Left forelimb (tissue), 1 donor: ENCODE results near the gene SYCN.
"Not testable (repeated sequence)": the region's sequence is repeated elsewhere in the genome, so short reads cannot be mapped to it uniquely, and the experiment has no call there.

ENCODE experiments used
- DNase-seq: peaks from one replicate; pipeline ENCODE4 v3.0.0-alpha.2; 2018; ENCODE audit warnings: low spot score

The SYCN gene

DNA sequence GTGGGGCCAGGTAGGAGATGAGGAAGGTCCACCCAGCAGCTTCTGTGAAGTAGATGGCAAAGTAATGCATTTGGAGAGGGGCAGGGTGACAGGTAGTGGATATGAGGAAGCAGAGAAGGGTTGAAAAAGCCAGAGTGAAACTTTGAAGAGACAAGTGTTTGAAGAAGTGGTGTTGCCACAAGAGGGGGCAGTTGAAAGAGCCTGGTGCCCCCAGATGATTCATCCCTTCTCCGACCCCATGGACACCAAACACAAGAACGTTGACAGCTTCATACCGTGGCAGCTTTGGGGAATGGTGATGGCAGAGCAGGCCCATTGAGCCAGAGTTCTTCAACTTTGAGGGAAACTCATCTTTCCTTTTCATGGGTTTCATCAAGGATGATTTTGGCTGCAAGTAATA is 20.8 kb upstream of the SYCN start:
- no peak for DNase-seq

DNA sequence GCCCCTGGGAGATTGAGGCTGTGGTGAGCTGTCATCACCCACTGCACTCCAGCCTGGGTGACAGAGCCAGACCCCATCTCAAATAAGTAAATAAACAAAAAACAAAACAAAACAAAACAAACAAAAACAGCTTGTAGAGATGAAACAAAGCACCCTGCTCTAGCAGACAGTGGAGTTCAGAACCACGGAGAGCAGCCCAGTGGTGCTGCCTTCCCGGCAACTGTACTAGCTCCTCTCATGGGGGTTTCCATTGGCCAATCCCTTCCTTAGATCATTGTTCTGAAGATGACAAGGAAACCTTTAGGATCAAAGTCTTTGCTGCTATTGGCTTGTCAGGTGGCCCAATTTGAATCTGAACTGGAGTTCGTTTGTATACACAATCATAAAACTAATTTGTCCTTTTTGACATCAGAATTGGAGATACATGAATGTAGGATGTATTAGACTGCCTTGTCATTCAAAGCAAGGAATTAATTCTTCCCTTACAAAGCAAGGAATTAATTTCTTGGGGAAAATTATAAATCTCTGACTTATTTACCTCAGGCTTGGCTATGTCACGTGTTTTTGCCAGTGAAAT is 19.7 kb upstream of the SYCN start:
- no peak for DNase-seq

DNA sequence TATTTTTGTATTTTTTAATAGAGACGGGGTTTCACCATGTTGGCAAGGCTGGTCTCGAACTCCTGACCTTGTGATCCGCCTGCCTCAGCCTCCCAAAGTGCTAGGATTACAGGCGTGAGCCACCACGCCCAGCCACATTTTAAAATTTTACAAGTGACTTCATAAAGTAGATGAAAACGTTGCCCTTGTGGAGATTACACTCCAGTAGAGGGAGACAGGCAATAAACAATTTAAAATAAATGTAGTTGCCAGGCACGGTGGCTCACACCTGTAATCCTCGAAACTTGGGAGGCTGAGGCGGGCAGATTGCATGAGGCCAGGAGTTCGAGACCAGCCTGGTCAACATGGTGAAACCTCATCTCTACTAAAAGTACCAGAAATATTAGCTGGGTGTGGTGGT is 15.0 kb upstream of the SYCN start:
- DNase-seq: not testable (repeated sequence)

DNA sequence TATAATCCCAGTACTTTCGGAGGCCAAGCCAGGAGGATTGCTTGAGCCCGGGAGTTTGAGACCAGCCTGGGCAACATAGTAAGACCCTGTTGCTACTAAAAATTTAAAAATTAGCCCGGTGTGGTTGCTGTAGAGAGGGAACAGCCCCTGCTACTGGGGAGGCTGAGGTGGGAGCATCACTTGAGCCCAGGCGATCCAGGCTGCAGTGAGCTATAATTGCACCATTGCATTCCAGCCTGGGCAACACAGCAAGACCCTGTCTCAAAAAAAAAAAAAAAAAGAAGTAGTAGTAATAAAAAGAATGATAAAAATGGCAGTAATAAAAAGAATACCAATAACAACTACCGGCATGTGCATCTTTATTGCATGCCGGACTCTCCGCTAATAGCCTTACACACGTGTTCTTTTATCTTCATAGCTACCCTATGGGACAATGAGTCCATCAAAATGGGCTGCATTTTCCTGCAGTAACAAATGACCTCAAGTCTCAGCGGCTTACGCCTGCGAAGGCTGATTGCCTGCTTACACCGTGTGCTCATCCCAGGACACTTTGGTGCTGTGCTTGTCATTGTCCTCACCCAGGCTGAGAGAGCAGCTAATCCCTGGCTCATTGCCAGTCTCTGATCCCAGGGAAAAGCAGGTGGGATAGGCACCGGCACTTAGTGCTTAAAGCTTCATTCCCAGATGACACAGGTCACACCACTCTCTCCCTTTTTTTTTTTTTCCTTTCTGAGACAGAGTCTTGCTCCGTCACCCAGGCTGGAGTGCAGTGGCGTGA is 14.4 kb upstream of the SYCN start:
- DNase-seq: no peak

DNA sequence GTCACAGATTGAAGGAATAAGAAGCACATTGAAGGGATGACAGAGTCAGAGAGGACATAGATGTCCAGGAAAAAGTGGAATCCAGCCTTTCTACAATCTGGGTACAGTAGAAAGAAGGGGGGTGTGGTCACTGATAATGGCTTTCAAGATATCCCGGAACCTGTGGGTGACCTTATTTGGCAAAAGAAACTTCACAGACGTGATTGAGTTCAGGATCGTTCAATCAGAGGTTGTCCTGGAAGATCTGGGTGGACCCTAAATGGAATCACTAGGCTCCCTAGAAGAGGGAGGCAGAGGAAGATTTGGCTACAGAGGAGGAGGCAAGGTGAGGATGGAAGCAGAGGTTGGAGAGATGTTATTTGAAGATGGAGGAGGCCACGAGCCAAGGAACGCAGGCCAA is 13.0 kb upstream of the SYCN start:
- DNase-seq: no peak

DNA sequence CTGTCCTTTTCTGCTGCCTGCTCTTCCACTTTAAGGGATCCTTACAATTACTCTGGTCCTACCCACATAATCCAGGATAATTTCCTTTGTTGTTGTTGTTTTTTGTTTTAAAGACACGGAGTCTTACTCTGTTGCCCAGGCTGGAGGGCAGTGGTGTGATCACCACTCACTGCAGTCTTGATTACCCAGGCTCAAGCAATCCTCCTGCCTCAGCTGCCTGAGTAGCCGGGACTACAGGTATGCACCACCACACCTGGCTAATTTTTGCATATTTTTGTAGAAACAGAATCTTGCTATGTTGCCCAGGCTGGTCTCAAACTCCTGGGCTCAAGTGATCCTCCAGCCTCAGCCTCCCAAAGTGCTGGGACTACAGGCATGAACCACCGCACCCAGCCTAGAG is 11.3 kb upstream of the SYCN start:
- not testable (repeated sequence) for DNase-seq

DNA sequence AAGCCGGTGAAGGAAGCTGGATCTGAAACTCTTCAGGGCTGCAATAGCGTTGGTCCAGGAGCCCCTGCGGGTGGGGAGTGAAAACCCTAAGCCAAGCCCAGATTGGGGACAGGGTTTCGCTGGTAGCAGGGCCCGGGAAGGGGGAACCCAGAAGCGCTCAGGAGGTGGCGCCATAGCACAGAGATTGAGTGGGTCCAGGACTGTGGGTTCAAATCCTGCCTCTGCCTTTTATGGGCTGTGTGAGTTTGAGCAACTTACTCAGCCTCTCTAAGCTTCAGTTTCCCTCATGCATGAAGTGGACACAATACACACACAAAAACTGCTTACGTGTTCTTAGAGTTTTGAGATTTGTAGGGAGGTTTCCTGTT is 8.3 kb upstream of the SYCN start:
- no peak for DNase-seq

DNA sequence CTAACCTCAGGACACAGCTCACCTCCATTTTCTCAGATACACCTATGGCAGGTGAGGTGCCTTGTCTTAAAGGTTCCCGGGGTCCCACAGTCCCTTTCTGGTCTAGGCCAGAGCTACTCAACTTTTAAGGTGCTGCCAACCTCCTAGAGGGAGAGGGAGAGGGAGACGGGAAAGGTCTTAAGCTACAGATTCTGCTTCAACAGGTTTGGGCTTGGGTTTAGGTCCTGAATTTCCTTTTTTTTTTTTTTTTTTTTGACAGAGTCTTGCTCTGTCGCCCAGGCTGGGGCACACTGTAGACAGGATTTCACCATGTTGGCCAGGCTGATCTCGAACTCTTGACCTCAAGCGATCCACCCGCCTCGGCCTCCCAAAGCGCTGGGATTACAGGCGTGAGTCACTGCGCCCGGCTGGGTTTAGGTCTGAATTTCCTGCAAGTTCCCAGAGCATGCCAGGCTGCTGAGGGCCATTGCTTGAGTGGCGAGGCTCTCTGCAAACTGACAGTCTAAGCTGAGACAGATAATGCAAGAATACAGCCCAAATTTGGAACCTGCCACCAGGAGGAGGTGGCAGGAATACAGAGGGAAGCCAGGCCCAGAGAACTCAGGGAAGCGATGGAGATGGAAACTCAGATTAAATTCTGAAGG is 7.8 kb upstream of the SYCN start:
- no peak for DNase-seq

DNA sequence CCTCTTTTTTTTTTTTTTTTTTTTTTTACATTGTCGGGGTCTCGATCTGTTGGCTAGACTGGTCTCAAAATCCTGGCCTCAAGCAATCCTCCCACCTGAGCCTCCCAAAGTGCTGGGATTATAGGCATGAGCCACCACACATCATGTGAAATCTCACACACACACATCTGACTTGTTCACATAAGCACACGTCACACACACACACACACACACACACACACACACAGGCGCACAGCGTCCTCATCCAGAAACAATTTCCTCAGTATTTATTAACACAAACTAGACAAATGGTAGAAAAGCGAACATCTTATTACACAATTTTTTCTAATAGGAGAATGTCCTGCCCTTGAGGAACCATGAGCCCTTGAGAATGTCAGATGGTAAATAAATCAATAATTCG is 5.1 kb upstream of the SYCN start:
- no peak for DNase-seq

DNA sequence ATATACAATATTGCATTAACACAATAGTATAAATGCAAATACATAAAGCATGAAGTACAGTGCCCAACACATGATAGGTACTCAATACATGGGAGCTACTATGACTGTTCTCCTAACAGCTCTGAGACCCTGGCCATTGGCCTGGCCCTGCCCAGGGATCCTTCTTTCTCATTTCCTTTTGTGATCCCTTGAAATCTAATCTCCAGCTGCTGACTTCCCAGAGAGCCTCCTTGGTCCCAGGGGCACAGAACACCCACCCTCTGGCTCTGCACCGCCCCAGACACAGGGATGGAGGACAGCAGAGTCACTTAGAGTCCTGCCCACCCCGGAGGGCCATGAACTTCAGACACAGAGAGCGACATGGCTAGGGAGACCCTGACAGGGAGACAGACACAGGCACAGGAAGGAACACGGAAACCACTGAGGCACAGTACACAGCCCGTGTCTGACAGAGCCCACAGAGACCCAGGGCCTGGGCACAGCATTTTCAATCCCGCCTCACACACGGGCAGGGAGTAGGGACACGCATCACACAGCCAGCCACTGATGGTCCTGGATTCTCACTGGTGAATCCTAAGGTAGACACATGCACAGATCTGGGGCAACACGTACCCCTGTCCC is 4.2 kb upstream of the SYCN start:
- DNase-seq: no peak

DNA sequence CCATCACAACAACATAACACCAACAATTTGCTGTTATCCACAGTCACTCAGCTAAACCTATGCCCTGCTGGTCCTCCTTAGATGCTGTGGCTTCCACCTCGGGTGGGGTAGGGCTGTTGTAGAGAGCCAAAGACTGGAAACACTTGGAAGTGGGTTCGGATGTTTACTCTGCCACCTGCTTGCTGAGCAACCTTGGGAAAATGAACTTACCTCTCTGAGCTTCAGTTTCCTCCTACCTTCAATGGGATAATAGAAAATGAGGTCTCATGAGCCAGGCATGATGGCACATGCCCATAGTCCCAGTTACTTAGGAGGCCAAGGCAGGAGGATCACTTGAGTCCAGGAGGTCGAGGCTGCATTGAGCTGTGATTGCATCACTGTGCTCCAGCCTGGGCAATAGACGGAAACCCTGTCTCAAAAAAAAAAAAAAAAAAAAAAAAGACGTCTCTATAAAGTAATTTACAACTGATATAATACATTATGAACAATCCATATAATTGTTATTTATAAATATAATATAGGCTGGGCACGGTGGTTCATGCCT is 3.3 kb upstream of the SYCN start:
- DNase-seq: no peak

DNA sequence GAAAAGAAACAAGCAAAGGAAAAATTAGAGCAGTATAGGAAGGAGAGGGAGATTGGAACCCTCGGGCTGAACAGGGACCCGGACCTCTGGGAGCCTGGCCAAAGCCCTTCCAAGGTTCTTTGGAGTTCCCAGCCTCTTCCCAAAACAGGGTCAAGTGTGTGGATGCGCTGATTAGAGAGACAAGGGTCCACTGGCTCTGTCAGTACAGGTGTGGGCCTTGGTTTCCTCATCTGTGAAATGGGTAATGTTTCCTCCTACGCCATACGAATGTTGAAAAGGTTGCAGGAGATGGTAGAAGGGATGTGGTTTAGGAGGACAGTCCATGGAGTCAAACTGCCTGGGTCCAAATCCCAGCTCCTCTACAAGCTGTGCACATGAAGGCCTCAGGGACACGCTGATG is 2.1 kb upstream of the SYCN start:
- DNase-seq: no peak

DNA sequence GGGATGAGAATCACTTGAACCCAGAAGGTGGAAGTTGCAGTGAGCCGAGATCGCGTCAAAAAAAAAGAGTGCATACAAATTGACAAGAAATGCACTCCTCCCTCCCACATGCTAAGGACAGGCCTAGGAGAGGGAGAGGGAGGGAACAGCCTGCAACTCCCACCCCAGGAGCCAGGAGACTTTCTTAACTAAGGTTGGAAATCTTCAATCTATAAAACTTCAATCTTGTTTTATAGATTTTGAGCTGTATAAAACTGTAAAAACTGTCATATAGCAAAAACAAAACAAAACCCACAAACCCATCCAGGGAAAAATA is 1.3 kb upstream of the SYCN start:
- no peak for DNase-seq

DNA sequence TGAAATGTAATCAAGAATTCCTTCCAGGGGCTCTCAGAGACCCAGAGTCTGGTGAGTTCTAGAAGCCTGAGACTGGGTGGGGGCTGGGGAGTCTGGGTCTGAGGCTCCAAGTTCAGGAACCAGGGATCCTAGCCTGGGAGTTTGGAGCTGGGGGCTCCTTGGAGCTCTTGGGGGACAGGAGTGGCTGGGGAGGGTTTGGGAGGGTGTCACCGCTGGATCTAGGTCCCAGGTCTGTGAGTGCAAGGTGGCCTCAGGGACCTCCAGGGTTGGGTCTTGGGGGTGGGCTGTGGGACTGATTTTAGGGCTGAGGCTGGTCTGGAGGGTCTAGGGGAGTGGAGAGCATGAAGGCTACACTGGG is 1.1 kb downstream of the SYCN start:
- DNase-seq: no peak

DNA sequence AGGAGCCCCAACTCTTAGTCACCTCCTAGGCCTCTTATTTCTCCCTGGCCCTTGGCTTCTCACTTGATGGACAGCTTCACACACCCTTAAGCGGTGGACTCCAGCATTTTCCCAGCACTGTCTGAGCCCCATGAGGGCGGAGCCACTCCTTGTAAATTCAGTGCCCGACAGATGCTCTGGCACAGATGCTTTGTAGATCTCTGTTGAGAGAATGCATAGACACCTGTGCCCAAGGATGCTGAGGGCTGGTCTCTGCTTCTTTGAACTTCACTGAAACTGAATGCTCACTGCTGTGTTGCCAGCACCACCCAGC is 3.3 kb downstream of the SYCN start:
- DNase-seq: no peak

DNA sequence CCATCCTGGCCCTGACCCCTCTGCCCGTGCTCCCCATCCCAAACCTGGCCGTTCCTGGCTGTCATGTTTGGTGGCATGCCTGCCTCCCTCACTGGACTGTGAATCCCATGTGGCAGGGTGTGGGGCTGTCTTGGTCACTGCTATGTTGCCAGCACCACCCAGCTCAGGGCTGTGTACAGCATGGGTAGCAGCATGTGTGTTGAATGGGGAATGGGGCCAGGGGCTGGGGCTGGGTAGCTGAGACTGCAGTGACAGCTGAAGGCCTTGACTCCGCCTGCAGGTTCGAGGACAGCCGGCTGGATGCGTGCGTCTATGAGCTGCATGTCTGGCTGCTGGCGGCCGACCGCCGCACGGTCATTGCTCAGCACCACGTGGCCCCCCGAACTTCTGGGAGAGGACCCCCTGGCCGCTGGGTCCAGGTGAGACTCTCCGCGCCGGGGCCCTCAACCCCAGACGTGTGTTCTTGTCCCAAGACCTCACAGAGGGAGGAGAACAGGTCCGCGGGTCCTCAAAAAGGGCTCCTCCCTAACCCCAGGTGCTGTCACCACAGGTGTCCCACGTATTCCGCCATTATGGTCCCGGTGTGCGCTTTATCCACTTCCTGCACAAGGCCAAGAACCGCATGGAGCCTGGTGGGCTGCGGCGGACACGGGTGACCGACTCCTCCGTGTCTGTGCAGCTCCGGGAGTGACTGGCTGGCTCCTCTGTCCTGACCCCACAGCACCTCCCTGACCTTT is 3.8 kb downstream of the SYCN start:
- DNase-seq: no peak

DNA sequence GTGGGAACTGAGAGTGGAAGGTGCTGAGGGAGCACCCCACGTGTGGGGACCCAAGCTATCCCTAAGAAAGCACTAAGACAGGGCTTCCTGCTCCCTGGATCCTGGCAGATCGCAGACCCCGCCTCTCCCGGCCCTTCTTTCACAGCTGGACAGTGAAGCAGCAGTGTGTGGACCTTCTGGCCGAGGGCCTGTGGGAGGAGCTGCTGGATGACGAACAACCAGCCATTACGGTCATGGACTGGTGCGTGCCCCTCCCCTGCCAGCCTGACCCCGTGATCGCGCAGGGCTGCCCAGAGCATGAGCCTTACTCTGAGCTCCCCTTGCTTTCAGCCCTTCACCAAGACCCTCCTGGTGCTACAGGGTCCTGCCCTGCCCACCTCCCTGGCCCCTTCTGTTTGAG is 5.0 kb downstream of the SYCN start:
- no peak for DNase-seq

DNA sequence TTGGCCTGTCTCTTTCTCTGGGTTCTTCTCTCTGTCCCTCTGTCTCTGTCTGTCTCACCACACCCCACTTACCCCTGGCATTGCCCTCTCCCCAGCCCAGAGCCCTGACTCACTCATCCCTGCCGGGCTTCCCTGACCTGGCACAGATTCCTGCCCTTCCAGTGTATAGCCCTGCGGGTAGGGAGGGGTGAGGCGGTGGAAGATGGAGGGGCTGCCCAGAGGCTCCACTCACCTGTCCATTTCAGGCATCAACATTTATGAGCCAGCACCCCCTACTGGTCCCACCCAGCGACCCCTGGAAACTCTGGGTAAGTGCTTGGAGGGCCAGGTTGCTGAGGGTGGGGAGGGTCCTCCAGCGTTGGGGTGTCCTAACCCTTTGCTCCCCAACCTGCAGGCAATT is 6.3 kb downstream of the SYCN start:
- no peak for DNase-seq

DNA sequence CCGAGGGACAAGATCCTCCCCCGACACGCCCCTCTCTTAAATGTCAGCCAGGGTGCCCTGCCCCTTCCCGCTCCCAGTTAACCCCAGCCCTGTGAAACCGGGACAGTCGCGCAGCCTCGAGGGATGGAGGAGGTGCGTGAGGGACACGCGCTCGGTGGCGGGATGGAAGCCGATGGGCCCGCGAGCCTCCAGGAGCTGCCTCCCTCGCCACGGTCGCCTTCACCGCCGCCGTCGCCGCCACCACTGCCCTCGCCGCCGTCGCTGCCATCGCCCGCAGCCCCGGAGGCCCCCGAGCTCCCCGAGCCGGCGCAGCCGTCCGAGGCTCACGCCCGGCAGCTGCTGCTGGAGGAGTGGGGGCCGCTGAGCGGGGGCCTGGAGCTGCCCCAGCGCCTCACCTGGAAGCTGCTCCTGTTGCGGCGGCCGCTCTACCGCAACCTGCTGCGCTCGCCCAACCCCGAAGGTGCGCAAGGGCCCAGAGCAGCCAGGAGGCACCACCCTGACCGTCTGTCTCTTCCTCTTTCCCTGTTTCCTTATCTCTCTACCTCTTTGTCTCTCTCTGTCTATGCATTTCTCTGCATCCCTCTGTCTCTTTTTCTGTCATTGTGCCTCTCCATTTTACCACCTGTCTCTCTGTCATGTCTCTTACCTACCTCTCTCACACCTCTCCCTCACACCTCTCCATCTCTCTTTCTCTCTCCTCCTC is 7.1 kb downstream of the SYCN start, which contains the start of gene NCCRP1:
Gene NCCRP1 (plus strand): TSS at position 105 of the 703 bp plus-strand sequence. CDS start 19 bp downstream, at position 124.
- no peak for DNase-seq

DNA sequence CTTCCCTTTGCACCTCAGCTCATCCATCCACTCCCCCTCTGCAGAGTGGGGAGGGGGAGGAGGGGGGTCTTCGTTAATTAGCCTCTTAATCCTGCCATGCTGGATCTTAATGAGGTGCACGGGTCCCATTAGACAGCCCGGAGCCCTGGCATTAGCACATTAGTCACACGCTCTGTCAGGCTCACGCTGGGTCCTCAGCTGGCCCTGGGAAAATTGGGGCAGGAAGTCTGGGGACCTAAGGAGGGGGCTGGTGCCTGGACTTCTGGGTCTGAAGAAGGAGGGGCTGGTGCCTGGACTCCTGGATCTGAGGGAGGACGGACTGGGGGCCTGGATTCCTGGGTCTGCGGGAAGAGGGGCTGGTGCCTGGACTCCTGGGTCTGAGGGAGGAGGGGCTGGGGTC is 7.7 kb downstream of the SYCN start:
- DNase-seq: no peak

DNA sequence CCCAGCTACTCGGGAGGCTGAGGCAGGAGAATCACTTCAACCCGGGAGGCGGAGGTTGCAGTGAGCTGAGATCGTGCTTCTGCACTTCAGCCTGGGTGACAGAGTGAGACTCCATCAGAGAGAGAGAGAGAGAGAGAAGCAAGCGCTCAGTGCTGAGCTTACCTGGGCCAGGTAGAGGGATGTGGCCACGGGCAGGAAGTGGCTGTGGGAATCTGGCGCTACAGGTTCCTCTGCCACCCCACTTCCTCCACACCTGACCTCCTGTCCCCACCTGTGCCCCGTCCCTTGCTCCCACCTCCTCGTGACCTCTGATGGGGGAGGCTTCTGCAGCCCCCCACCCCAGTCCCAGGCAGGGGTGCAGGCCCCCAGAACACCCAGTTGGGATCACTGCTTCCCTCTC is 8.3 kb downstream of the SYCN start:
- DNase-seq: no peak
